K562 (cell line): ENCODE results near the gene TSSK2. TPM values are rescaled to one million over a fixed set of nuclear protein-coding genes. Genes with fewer than 3 reads are reported as not detected.

Experiments used
- CTBP1 ChIP-seq: fragments of 450-650 bp; IDR thresholded peaks from 2 replicates; pipeline ENCODE4 v1.6.1; 2016; ENCODE audit warnings: borderline replicate concordance
- CTCF ChIP-seq, 3 experiments: IDR thresholded peaks in 2 of 3; conservative IDR thresholded peaks in 1 of 3; 2 replicates each; pipeline ENCODE4 v1.5.1; 2011 to 2012; ENCODE audit warnings: low read length in 3 of 3, mild to moderate bottlenecking in 3 of 3, control low read depth in 2 of 3, improper control_type of control experiment in 1 of 3, inconsistent platforms in 1 of 3, low read depth in 1 of 3, mixed read lengths in 1 of 3, moderate library complexity in 1 of 3; ENCODE audit not compliant: insufficient read depth in 2 of 3
- CTCFL ChIP-seq: IDR thresholded peaks from 2 replicates; pipeline ENCODE4 v1.6.1; 2011; ENCODE audit warnings: borderline replicate concordance, low read depth, mild to moderate bottlenecking, moderate library complexity, low read length; ENCODE audit not compliant: insufficient read depth, poor library complexity, severe bottlenecking
- E2F5 ChIP-seq: sonication (generic); formaldehyde crosslinking; IDR thresholded peaks from 2 replicates; pipeline ENCODE4 v1.8.0; 2022; ENCODE audit warnings: mild to moderate bottlenecking, missing genetic modification reagents
- E2F6 ChIP-seq, 2 experiments: IDR thresholded peaks; 2 replicates each; pipeline ENCODE4 v1.6.1; 2011; ENCODE audit warnings: borderline replicate concordance in 1 of 2, control low read depth in 1 of 2, low read depth in 1 of 2, low read length in 1 of 2, mild to moderate bottlenecking in 1 of 2, mixed read lengths in 1 of 2, moderate library complexity in 1 of 2; ENCODE audit not compliant: insufficient read depth in 1 of 2, insufficient read length in 1 of 2, poor library complexity in 1 of 2, severe bottlenecking in 1 of 2; ENCODE audit errors: extremely low read depth in 1 of 2
- NCOA1 ChIP-seq: fragments of 450-650 bp; IDR thresholded peaks from 2 replicates; pipeline ENCODE4 v1.6.1; 2016; ENCODE audit warnings: low read depth
- NCOR1 ChIP-seq: fragments of 450-650 bp; IDR thresholded peaks from 2 replicates; pipeline ENCODE4 v1.6.1; 2016; ENCODE audit warnings: mild to moderate bottlenecking, moderate library complexity
- NR2C2 ChIP-seq, 2 experiments: fragments of 200-800 bp in 1 of 2; sonication (Bioruptor generic) in 1 of 2; sonication (generic) in 1 of 2; formaldehyde crosslinking in 1 of 2; IDR thresholded peaks; 2 replicates each; pipeline versions ENCODE4 v1.6.1 to v1.8.0; 2016 to 2022; ENCODE audit warnings: mild to moderate bottlenecking in 1 of 2, missing compliant biosample characterization in 1 of 2, missing genetic modification characterization in 1 of 2, missing genetic modification reagents in 1 of 2
- PURB ChIP-seq: sonication (generic); formaldehyde crosslinking; IDR thresholded peaks from 2 replicates; pipeline ENCODE4 v1.9.0; 2021; ENCODE audit warnings: low read depth, mild to moderate bottlenecking, missing genetic modification reagents
- RB1 ChIP-seq: fragments of 450-650 bp; IDR thresholded peaks from 2 replicates; pipeline ENCODE4 v1.6.1; 2017; ENCODE audit warnings: low read depth, mild to moderate bottlenecking
- ZNF133 ChIP-seq: fragments of 250-450 bp; sonication (Bioruptor Pico); IDR thresholded peaks from 2 replicates; pipeline ENCODE4 v1.4.0; 2020; ENCODE audit warnings: mild to moderate bottlenecking
- ZNF609 ChIP-seq: sonication (generic); formaldehyde crosslinking; IDR thresholded peaks from 2 replicates; pipeline ENCODE4 v1.8.1; 2023; ENCODE audit warnings: missing genetic modification reagents, mild to moderate bottlenecking, borderline replicate concordance
- polyA plus RNA-seq, 8 experiments: library from polyadenylated mRNA; depleted of rRNA in 4 of 8; stranded (reverse) in 5 of 8; unstranded in 3 of 8; fragments of >200 nt; fragmentation: Nextera tagmentation in 2 of 8; fragmentation: Illumina TruSeq in 1 of 8; extraction: Ambion mirVana in 2 of 8; extraction: Trizol in 1 of 8; gene quantifications; 2 replicates each; pipeline versions ENCODE4 v1.2.1 to v1.2.3, GENCODE V29; 2011 to 2014; ENCODE audit warnings: inconsistent platforms in 1 of 8, missing spikeins in 1 of 8
- total RNA-seq, 7 experiments: library from RNA; depleted of rRNA in 6 of 7; stranded (reverse); fragments of >200 nt in 6 of 7; fragmentation: Illumina TruSeq in 2 of 7; extraction: Trizol in 2 of 7; gene quantifications; 2 replicates each; pipeline versions ENCODE4 v1.2.1 to v1.2.3, GENCODE V29; 2011 to 2021; ENCODE audit warnings: low replicate concordance in 1 of 7

TSSK2 gene
- total and polyA plus RNA-seq, 9 of the 15 experiments (the other 6 are each of a cell fraction or from before 2014, with no cell fraction given): 0.04 TPM; not detected in 8

GRCh38 chr22:19146215-19146968 is 15.3 kb downstream of the TSSK2 start (continued):
- TF ChIP-seq NR2C2 (CRISPR knock-in tag; IDR thresholded peaks at IDR 0.05) (peak; percentile 62; the same call in 1 of the 2 replicates), NR2C2 (tag; IDR thresholded peaks at IDR 0.05) (no peak), PURB (CRISPR knock-in tag) (no peak), NCOA1 (no peak), NCOR1 (no peak), E2F6 (IDR thresholded peaks at IDR 0.05; ENCODE audit: borderline replicate concordance in 1 of 2, extremely low read depth in 1 of 2, insufficient read depth in 1 of 2, insufficient read length in 1 of 2, low read depth in 1 of 2, low read length in 1 of 2, poor library complexity in 1 of 2, severe bottlenecking in 1 of 2) (peak in 1 of 2 experiments; percentile 60), CTCFL (peak; percentile 26), ZNF609 (CRISPR knock-in tag) (peak; percentile 85; the same call in 1 of the 2 replicates), CTCF (IDR thresholded peaks at IDR 0.05 in 2 of 3, conservative IDR thresholded peaks at IDR 0.05 in 1 of 3; ENCODE audit: insufficient read depth in 2 of 3, low read depth in 1 of 3, low read length in 3 of 3) (peak; percentile 26 to 52 (median 36)), ZNF133 (CRISPR knock-in tag) (no peak), RB1 (no peak), E2F5 (CRISPR knock-in tag) (0 out of 2 replicates have a peak, but pooled peaks have one; percentile 54), CTBP1 (0 out of 2 replicates have a peak, but pooled peaks have one; percentile 13)
